ENCODE measurements around the gene CDX2.
"Not testable (repeated sequence)": the region's sequence is repeated elsewhere in the genome, so short reads cannot be mapped to it uniquely, and the experiment has no call there.

The CDX2 gene

GRCh38 chr13:27964206-27964605, 4.9 kb downstream of the CDX2 start:
- DNase-seq = not testable (repeated sequence)

- no peak for DNase-seq
Observed at GRCh38 chr13:27963491-27963890, 5.6 kb downstream of the CDX2 start.

GRCh38 chr13:27962982-27963381, 6.1 kb downstream of the CDX2 start:
- no peak for DNase-seq

GRCh38 chr13:27962128-27962841, 6.8 kb downstream of the CDX2 start:
- DNase-seq = no peak

GRCh38 chr13:27961227-27962085, 7.7 kb downstream of the CDX2 start:
- no peak for DNase-seq

GRCh38 chr13:27960362-27961226, 8.5 kb downstream of the CDX2 start:
- DNase-seq = no peak

- DNase-seq = no peak
Observed at GRCh38 chr13:27959976-27960361, 9.1 kb downstream of the CDX2 start.

GRCh38 chr13:27956576-27957300, 12.4 kb downstream of the CDX2 start:
- DNase-seq = no peak

GRCh38 chr13:27955014-27955591, 14.0 kb downstream of the CDX2 start:
- DNase-seq = no peak

- no peak for DNase-seq
Observed at GRCh38 chr13:27954406-27954851, 14.7 kb downstream of the CDX2 start.

GRCh38 chr13:27953676-27954405, 15.3 kb downstream of the CDX2 start:
- peak; percentile 64 for DNase-seq

GRCh38 chr13:27952876-27953675, 16.0 kb downstream of the CDX2 start:
- no peak for DNase-seq

- no peak for DNase-seq
Observed at GRCh38 chr13:27942972-27943371, 26.1 kb downstream of the CDX2 start.

- no peak for DNase-seq
Observed at GRCh38 chr13:27933580-27934328, 35.4 kb downstream of the CDX2 start.

- no peak for DNase-seq
Observed at GRCh38 chr13:27933118-27933517, 36.0 kb downstream of the CDX2 start.

- no peak for DNase-seq
Observed at GRCh38 chr13:27929868-27930267, 39.2 kb downstream of the CDX2 start.

GRCh38 chr13:27928805-27929753, 40.0 kb downstream of the CDX2 start:
- DNase-seq = no peak

GRCh38 chr13:27928353-27928804, 40.7 kb downstream of the CDX2 start:
- DNase-seq = no peak
